ENCODE measurements around the gene ASB7. TPM values are rescaled to one million over a fixed set of nuclear protein-coding genes. Genes with fewer than 3 reads are reported as not detected.

Gene ASB7
- total and polyA plus RNA-seq, 2 donors from 2014 or later, result 5.3 to 17.7 TPM

DNA sequence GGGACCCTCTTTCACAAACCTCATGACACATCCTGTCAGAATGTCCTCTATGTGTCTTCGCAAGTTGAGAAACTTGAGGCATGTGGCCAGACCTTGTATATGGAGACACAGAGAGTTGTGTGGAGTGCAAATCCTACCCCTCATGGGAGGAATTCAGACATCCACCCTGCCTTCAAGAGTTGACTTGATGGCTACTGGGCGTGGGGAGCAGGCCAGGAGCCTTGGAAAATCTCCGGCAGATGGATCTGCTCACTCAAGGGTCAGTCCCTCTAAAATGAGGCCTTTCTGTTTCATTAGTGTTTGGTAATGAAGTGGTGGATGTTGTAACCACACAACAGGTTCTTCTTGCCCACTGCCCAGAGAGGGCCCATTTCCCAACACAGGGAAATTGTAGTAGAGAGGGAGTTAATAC, 79.0 kb downstream of the ASB7 start:
- Histone ChIP-seq H3K27me3 (ENCODE audit: control insufficient read depth, insufficient read depth, low read length) (no peaks in the 10 kb centered on the region), H3K9ac (ENCODE audit: low read length in 3 of 3) (no peak overlapping the region), H3K36me3 (ENCODE audit: control insufficient read depth in 2 of 3, insufficient read depth in 3 of 3, low read length in 3 of 3) (no peaks in the 10 kb centered on the region), H3K4me3 (ENCODE audit: low read length in 3 of 3) (no peak overlapping the region), H3K4me1 (ENCODE audit: control insufficient read depth in 2 of 3, insufficient read depth in 2 of 3, low read depth in 1 of 3, low read length in 3 of 3) (no peaks in the 10 kb centered on the region), H3K27ac (ENCODE audit: low read depth in 2 of 2, low read length in 2 of 2) (no peak overlapping the region), H3K9me3 (ENCODE audit: control insufficient read depth in 2 of 3, insufficient read depth in 1 of 3, low read length in 3 of 3) (no peaks in the 10 kb centered on the region)
- no peak for FAIRE-seq
- intact Hi-C loops (cut with DNase I), result no loop called here
- TF ChIP-seq, protein P1, sequence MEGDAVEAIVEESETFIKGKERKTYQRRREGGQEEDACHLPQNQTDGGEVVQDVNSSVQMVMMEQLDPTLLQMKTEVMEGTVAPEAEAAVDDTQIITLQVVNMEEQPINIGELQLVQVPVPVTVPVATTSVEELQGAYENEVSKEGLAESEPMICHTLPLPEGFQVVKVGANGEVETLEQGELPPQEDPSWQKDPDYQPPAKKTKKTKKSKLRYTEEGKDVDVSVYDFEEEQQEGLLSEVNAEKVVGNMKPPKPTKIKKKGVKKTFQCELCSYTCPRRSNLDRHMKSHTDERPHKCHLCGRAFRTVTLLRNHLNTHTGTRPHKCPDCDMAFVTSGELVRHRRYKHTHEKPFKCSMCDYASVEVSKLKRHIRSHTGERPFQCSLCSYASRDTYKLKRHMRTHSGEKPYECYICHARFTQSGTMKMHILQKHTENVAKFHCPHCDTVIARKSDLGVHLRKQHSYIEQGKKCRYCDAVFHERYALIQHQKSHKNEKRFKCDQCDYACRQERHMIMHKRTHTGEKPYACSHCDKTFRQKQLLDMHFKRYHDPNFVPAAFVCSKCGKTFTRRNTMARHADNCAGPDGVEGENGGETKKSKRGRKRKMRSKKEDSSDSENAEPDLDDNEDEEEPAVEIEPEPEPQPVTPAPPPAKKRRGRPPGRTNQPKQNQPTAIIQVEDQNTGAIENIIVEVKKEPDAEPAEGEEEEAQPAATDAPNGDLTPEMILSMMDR (IDR thresholded peaks at IDR 0.05; ENCODE audit: borderline replicate concordance, extremely low read depth, insufficient read depth), result no peak
- no peak for DNase-seq

DNA sequence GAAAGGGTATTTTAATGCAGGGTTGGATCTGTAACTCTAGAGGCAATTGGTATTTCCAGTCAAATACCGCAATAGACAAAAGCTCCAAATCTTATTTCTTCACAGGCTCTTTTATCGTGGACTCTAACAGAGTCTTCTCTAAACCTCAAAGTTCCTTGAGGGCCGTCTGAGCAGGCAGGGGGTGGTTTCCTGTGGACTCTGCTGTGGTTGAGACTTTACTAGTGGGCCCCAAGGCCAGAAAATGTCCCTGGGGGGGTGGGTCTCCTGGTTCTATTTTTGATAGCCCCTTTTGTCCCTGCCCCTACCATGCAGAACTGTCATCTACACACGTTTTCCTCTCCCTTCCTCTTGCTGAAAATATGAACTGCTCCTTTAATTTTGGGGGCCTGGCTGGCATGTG, 80.1 kb downstream of the ASB7 start:
- DNase-seq, result no peak
- intact Hi-C loops (cut with DNase I), result no loop called here
- TF ChIP-seq, protein P1 (IDR thresholded peaks at IDR 0.05; ENCODE audit: borderline replicate concordance, extremely low read depth, insufficient read depth), result no peak
- Histone ChIP-seq H3K36me3 (ENCODE audit: control insufficient read depth in 2 of 3, insufficient read depth in 3 of 3, low read length in 3 of 3) (no peaks in the 10 kb centered on the region), H3K4me3 (ENCODE audit: low read length in 3 of 3) (no peak overlapping the region), H3K9ac (ENCODE audit: low read length in 3 of 3) (no peak overlapping the region), H3K9me3 (ENCODE audit: control insufficient read depth in 2 of 3, insufficient read depth in 1 of 3, low read length in 3 of 3) (no peaks in the 10 kb centered on the region), H3K27me3 (ENCODE audit: control insufficient read depth, insufficient read depth, low read length) (no peaks in the 10 kb centered on the region), H3K4me1 (ENCODE audit: control insufficient read depth in 2 of 3, insufficient read depth in 2 of 3, low read depth in 1 of 3, low read length in 3 of 3) (no peaks in the 10 kb centered on the region), H3K27ac (ENCODE audit: low read depth in 2 of 2, low read length in 2 of 2) (no peak overlapping the region)
- FAIRE-seq, result no peak

DNA sequence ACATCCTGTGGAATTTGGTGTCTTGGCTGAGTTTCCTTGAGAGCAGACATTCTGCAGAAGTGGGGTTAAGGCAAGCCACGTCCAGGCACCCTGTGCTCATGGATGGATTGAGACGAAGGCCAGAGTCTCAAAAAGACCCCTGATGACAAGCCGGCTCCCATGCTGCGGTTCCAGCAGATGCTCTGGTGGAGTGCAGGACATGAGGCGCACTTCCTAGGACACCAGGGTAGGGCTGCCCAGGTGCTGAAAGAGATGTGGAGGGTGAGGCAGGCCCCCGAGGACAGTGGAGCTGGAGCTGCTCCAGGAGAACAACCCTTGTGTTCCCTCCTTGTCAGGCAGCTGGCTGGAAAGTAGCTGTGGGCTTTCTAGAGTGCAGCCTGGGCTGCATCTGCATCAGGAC, 81.0 kb downstream of the ASB7 start:
- H3K4me3 ChIP-seq (ENCODE audit: low read length in 3 of 3), result no peak overlapping the region
- FAIRE-seq, result no peak
- no peaks in the 10 kb centered on the region for H3K27me3 ChIP-seq (ENCODE audit: control insufficient read depth, insufficient read depth, low read length)
- TF ChIP-seq, protein P1 (IDR thresholded peaks at IDR 0.05; ENCODE audit: borderline replicate concordance, extremely low read depth, insufficient read depth), result no peak
- no peak for DNase-seq
- H3K9me3 ChIP-seq (ENCODE audit: control insufficient read depth in 2 of 3, insufficient read depth in 1 of 3, low read length in 3 of 3), result no peaks in the 10 kb centered on the region
- intact Hi-C loops (cut with DNase I), result no loop called here
- no peaks in the 10 kb centered on the region for H3K36me3 ChIP-seq (ENCODE audit: control insufficient read depth in 2 of 3, insufficient read depth in 3 of 3, low read length in 3 of 3)
- H3K27ac ChIP-seq (ENCODE audit: low read depth in 2 of 2, low read length in 2 of 2), result no peak overlapping the region
- H3K9ac ChIP-seq (ENCODE audit: low read length in 3 of 3), result no peak overlapping the region
- H3K4me1 ChIP-seq (ENCODE audit: control insufficient read depth in 2 of 3, insufficient read depth in 2 of 3, low read depth in 1 of 3, low read length in 3 of 3), result no peaks in the 10 kb centered on the region

DNA sequence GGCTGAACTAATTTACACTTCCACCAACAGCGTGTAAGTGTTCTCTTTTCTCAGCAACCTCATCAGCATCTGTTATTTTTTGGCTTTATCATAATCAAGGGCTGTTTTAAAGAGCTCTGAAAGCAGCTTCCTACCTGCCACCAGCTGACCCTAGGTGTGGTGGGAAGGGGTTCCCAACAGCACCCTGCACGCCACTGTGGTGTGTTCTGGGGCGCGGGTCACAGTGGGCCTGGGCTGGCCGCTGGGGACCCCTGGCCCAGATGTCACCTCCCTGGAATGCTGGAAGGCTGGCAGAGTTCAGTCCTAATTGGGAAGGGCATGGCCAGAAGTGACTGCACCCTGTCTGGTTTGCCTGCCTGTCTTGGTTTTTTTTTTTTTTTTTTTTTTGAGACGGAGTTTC, 82.2 kb downstream of the ASB7 start:
- Histone ChIP-seq H3K36me3 (ENCODE audit: control insufficient read depth in 2 of 3, insufficient read depth in 3 of 3, low read length in 3 of 3) (no peaks in the 10 kb centered on the region), H3K4me1 (ENCODE audit: control insufficient read depth in 2 of 3, insufficient read depth in 2 of 3, low read depth in 1 of 3, low read length in 3 of 3) (no peaks in the 10 kb centered on the region), H3K27me3 (ENCODE audit: control insufficient read depth, insufficient read depth, low read length) (no peaks in the 10 kb centered on the region), H3K4me3 (ENCODE audit: low read length in 3 of 3) (no peak overlapping the region), H3K9ac (ENCODE audit: low read length in 3 of 3) (no peak overlapping the region), H3K27ac (ENCODE audit: low read depth in 2 of 2, low read length in 2 of 2) (no peak overlapping the region), H3K9me3 (ENCODE audit: control insufficient read depth in 2 of 3, insufficient read depth in 1 of 3, low read length in 3 of 3) (no peaks in the 10 kb centered on the region)
- no peak for DNase-seq
- TF ChIP-seq, protein P1 (IDR thresholded peaks at IDR 0.05; ENCODE audit: borderline replicate concordance, extremely low read depth, insufficient read depth), result no peak
- intact Hi-C loops (cut with DNase I), result no loop called here
- FAIRE-seq, result no peak
